Measurements from ENCODE around the gene TMEM30A. TPM values are rescaled to one million over a fixed set of nuclear protein-coding genes. Genes with fewer than 3 reads are reported as not detected.

Gene TMEM30A
- total RNA-seq, 2 donors from 2014 or later: 47.7 to 59.4 TPM

DNA sequence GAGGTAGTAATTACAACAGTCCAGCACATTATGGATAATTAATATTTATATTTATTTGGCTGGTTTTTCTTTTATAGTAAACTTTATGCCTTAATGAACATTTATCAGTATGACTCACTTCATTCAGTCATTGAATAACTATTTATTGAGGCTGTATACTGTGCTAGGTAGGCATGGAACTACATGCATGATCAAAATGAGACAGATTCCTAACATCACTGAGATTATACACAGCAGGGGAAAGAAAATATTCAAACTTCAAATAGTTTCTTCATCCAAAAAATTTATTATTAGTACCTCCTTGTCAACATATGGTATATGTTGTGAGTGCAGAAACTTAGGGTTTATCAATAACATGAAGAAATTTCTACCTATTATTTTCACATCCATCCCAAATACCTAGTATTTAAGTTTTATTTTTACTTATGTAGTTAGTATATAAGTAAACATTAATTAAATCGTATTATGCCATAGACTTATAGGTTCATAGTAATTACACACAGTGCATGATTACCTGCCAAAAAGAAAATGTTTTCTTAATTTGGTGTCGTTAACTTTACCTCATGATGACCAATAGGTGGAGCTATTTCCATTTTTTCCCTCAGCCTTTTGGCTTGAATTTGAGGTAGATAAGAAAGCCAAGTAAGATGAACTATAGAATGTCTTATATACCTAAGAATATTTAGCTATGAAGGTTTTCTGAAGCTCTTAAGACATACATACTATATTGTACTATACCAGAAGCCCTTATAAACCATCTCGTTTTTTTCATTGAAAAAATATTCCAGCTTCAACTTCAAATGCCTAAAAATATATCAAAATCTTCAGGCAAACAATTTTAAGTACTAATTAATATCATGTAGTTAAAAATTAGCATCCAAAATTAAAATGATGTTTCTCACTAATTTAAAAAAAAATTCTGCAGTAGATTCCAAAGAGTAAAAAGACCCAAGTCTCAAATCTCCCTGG is 12.5 kb upstream of the TMEM30A start:
- H3K9me3 ChIP-seq (ENCODE audit: control insufficient read depth, low read length): no peaks in the 10 kb centered on the region
- H3K27ac ChIP-seq (ENCODE audit: low read depth, low read length): no peak overlapping the region
- Mint-ChIP-seq H3K9me3 (no peaks in the 10 kb centered on the region), H3K36me3 (ENCODE audit: low read depth) (no peaks in the 10 kb centered on the region), H3K4me3 (no peak overlapping the region), H3K4me1 (no peaks in the 10 kb centered on the region), H3K27ac (no peak overlapping the region), H3K27me3 (ENCODE audit: insufficient read depth) (no peaks in the 10 kb centered on the region)
- no peak overlapping the region for H3K9ac ChIP-seq (ENCODE audit: extremely low read depth, low read length, poor library complexity, severe bottlenecking)
- TF ChIP-seq, protein P1, sequence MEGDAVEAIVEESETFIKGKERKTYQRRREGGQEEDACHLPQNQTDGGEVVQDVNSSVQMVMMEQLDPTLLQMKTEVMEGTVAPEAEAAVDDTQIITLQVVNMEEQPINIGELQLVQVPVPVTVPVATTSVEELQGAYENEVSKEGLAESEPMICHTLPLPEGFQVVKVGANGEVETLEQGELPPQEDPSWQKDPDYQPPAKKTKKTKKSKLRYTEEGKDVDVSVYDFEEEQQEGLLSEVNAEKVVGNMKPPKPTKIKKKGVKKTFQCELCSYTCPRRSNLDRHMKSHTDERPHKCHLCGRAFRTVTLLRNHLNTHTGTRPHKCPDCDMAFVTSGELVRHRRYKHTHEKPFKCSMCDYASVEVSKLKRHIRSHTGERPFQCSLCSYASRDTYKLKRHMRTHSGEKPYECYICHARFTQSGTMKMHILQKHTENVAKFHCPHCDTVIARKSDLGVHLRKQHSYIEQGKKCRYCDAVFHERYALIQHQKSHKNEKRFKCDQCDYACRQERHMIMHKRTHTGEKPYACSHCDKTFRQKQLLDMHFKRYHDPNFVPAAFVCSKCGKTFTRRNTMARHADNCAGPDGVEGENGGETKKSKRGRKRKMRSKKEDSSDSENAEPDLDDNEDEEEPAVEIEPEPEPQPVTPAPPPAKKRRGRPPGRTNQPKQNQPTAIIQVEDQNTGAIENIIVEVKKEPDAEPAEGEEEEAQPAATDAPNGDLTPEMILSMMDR (conservative IDR thresholded peaks at IDR 0.05): peak; percentile 90
- H3K27me3 ChIP-seq (ENCODE audit: control insufficient read depth, insufficient read depth, low read length, poor library complexity, severe bottlenecking): no peaks in the 10 kb centered on the region
- no peak for DNase-seq
- H3K4me3 ChIP-seq (ENCODE audit: low read length): no peak overlapping the region
- no peaks in the 10 kb centered on the region for H3K36me3 ChIP-seq (ENCODE audit: control insufficient read depth, insufficient read depth, low read length)
- no peaks in the 10 kb centered on the region for H3K4me1 ChIP-seq (ENCODE audit: control insufficient read depth, insufficient read depth, low read length)
- WGBS, 2 experiments (ENCODE audit: insufficient coverage in 1 of 2, insufficient read length in 1 of 2): 0% methylated on average over 1 to 2 of the region's 3 CpGs

DNA sequence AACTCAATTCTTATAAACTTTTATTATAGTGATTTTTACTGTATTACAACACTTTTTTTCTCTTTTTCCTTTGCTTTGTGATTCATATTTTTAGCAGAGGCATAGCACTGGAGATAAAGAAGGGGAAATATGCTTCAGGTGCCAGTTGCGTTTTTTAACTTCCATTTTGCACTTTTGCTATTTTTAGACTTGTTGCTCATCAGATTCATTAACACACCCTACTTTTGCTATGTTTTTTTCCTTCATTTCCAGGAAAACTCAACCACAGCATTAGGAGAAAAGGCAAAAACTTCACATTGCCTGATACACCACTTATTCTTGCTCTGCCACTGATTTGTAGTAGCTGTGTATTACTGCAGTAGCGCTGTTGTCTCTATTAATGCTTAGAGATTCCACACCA is 8.0 kb upstream of the TMEM30A start:
- H3K36me3 ChIP-seq (ENCODE audit: control insufficient read depth, insufficient read depth, low read length): no peaks in the 10 kb centered on the region
- no peak overlapping the region for H3K4me3 ChIP-seq (ENCODE audit: low read length)
- H3K27ac ChIP-seq (ENCODE audit: low read depth, low read length): no peak overlapping the region
- H3K9ac ChIP-seq (ENCODE audit: extremely low read depth, low read length, poor library complexity, severe bottlenecking): no peak overlapping the region
- no peaks in the 10 kb centered on the region for H3K4me1 ChIP-seq (ENCODE audit: control insufficient read depth, insufficient read depth, low read length)
- WGBS, 2 experiments (ENCODE audit: insufficient coverage in 1 of 2, insufficient read length in 1 of 2): 98% methylated on average over 2 of the region's 2 CpGs; no CpG with 5 or more reads in 1 of the 2 experiments
- no peaks in the 10 kb centered on the region for H3K9me3 ChIP-seq (ENCODE audit: control insufficient read depth, low read length)
- H3K36me3 Mint-ChIP-seq (ENCODE audit: low read depth): no peaks in the 10 kb centered on the region
- no peaks in the 10 kb centered on the region for H3K27me3 ChIP-seq (ENCODE audit: control insufficient read depth, insufficient read depth, low read length, poor library complexity, severe bottlenecking)
- H3K4me1 Mint-ChIP-seq: peaks cover 10% of the 10 kb centered on the region
- no peak overlapping the region for H3K27ac Mint-ChIP-seq
- no peaks in the 10 kb centered on the region for H3K9me3 Mint-ChIP-seq
- TF ChIP-seq, protein P1 (conservative IDR thresholded peaks at IDR 0.05): no peak
- no peak for DNase-seq
- no peak overlapping the region for H3K4me3 Mint-ChIP-seq
- H3K27me3 Mint-ChIP-seq (ENCODE audit: insufficient read depth): no peaks in the 10 kb centered on the region

DNA sequence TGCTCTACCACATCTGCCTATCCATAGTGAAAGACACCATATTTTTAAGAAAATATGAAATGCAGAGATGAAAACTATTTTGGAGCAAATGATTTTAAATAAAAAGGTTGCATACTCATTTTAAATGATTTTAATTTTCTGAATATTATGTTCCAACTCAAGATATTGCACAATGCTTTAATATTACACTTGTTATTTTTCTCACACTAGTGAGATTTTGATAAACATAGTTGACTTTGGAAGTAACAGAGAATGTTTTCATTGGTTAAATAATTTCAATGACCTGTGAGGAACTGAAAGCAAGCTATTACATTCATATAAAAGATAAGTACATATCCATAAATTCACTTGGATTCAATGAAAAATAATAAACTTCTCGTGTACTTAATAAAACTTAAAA is 7.2 kb upstream of the TMEM30A start:
- no peaks in the 10 kb centered on the region for H3K27me3 ChIP-seq (ENCODE audit: control insufficient read depth, insufficient read depth, low read length, poor library complexity, severe bottlenecking)
- no peaks in the 10 kb centered on the region for H3K4me1 ChIP-seq (ENCODE audit: control insufficient read depth, insufficient read depth, low read length)
- Mint-ChIP-seq H3K27ac (no peak overlapping the region), H3K36me3 (ENCODE audit: low read depth) (no peaks in the 10 kb centered on the region), H3K9me3 (no peaks in the 10 kb centered on the region), H3K4me3 (no peak overlapping the region), H3K27me3 (ENCODE audit: insufficient read depth) (no peaks in the 10 kb centered on the region), H3K4me1 (peaks cover 10% of the 10 kb centered on the region)
- no peaks in the 10 kb centered on the region for H3K36me3 ChIP-seq (ENCODE audit: control insufficient read depth, insufficient read depth, low read length)
- H3K9ac ChIP-seq (ENCODE audit: extremely low read depth, low read length, poor library complexity, severe bottlenecking): no peak overlapping the region
- TF ChIP-seq, protein P1 (conservative IDR thresholded peaks at IDR 0.05): no peak
- no peak overlapping the region for H3K27ac ChIP-seq (ENCODE audit: low read depth, low read length)
- H3K9me3 ChIP-seq (ENCODE audit: control insufficient read depth, low read length): no peaks in the 10 kb centered on the region
- no peak overlapping the region for H3K4me3 ChIP-seq (ENCODE audit: low read length)
- no peak for DNase-seq
- no CpG with 5 or more reads among the region's 1 CpG for WGBS, 2 experiments (ENCODE audit: insufficient coverage in 1 of 2, insufficient read length in 1 of 2)

Measured in endodermal cell (in vitro differentiated cells).